Epithelial cell of esophagus (primary cell): ENCODE data around the gene ANKRD44.

Experiments
- DNase-seq: peaks from one replicate; pipeline ENCODE4 v3.0.0; 2010; ENCODE audit warnings: low read depth
- H3K4me3 ChIP-seq: 2 replicates; pipeline ENCODE4 v1.5.1; 2011; ENCODE audit warnings: mild to moderate bottlenecking, low read length, control low read depth
- TF ChIP-seq, protein P1 (sequence below): IDR thresholded peaks from 2 replicates; pipeline ENCODE4 v1.5.1; 2011; ENCODE audit warnings: low read depth, mild to moderate bottlenecking, low read length, control low read depth, inconsistent platforms; ENCODE audit not compliant: insufficient read depth; ENCODE audit errors: missing control alignments

ANKRD44 gene

DNA sequence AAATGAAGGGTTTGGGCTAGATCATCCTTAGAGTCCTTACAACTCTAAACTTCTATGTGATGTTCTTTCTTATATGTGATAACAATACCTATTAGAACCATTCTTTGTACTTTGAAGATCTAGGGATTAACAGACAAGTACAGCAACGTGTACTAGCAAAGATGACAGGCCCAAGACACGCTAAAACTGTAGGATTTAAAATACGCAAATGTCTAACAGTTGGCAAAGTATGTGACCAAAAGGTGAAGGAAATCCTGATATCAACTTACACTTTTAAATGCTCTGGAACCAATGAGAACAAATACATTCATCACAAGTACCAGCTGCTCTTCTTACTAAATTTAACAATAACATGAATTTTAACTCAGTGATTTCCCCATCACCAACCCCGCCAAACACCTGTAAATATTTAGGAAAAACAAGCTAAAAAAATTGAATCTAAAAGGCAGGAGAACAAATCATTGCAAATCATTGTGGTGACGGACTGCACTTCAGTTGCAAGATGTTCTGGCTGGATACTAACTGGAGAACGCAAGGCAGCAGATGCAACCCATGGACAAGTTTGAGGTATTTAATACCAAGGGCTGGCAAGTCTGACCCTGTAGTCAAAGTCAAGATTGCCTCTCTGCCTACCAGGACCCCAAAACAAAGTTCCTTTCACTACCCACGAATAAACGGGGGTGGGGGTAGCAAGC, 1.4 kb downstream of the ANKRD44 start:
- no peak for DNase-seq
- TF ChIP-seq, protein P1, sequence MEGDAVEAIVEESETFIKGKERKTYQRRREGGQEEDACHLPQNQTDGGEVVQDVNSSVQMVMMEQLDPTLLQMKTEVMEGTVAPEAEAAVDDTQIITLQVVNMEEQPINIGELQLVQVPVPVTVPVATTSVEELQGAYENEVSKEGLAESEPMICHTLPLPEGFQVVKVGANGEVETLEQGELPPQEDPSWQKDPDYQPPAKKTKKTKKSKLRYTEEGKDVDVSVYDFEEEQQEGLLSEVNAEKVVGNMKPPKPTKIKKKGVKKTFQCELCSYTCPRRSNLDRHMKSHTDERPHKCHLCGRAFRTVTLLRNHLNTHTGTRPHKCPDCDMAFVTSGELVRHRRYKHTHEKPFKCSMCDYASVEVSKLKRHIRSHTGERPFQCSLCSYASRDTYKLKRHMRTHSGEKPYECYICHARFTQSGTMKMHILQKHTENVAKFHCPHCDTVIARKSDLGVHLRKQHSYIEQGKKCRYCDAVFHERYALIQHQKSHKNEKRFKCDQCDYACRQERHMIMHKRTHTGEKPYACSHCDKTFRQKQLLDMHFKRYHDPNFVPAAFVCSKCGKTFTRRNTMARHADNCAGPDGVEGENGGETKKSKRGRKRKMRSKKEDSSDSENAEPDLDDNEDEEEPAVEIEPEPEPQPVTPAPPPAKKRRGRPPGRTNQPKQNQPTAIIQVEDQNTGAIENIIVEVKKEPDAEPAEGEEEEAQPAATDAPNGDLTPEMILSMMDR = no peak
- H3K4me3 ChIP-seq = no peak overlapping the region

- DNase-seq = no peak
- H3K4me3 ChIP-seq = no peak overlapping the region
Observed at GRCh38 chr2:197308585-197308984, 2.0 kb downstream of the ANKRD44 start.

GRCh38 chr2:197307933-197308521, 2.6 kb downstream of the ANKRD44 start:
- DNase-seq = no peak
- TF ChIP-seq, protein P1 = no peak
- no peak overlapping the region for H3K4me3 ChIP-seq

More at GRCh38 chr2:197308585-197308984, 2.0 kb downstream of the ANKRD44 start:
- TF ChIP-seq, protein P1 = no peak

DNA sequence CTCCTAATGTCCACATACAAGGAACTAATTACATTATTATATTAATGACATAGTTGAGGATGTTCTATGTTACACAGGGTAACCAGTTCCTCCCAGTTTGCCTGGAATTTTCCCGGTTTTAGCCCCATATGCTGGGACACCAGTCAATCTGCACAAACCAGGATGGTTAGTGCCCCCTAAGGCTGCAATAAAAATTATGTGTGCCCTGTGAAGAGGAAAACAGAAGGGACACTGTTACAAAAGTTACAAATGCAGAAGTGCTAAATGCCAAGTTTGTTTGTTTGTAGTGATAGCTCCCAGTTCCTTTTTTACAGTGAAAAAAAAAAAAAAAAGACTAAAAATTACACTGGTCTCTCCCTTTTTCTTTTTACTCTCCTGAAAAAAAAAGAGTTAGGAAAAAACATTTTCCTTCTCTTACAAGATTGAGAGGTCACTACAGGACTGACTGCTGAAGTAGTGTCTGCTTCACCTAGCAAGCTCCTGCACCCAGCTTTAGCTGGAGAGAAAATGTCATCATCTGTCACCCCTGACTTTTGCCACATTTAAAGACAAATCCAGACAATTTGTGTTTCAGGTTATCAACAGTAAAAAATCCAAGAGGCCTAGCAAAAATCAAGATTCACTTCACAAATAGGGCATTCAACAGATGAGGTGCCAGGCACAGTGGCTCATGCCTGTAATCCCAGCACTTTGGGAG, 3.2 kb downstream of the ANKRD44 start:
- TF ChIP-seq, protein P1 = no peak
- no peak overlapping the region for H3K4me3 ChIP-seq
- no peak for DNase-seq

- H3K4me3 ChIP-seq = no peak overlapping the region
- TF ChIP-seq, protein P1 = no peak
- peak; percentile 45 for DNase-seq
Observed at GRCh38 chr2:197306696-197307040, 3.9 kb downstream of the ANKRD44 start.

GRCh38 chr2:197306024-197306695, 4.4 kb downstream of the ANKRD44 start:
- no peak for DNase-seq
- H3K4me3 ChIP-seq = no peak overlapping the region
- TF ChIP-seq, protein P1 = no peak
